SJSA1 (cell line): ENCODE results near the gene ANKDD1B. TPM values are rescaled to one million over a fixed set of nuclear protein-coding genes. Genes with fewer than 3 reads are reported as not detected.

Experiments
- DNase-seq, 2 experiments: peaks; one replicate each; pipeline ENCODE4 v3.0.0-alpha.2; 2015 to 2020; ENCODE audit warnings: low spot score in 2 of 2, low read depth in 1 of 2
- H3K27ac ChIP-seq: fragments of 250-450 bp; sonication (Bioruptor Pico); 2 replicates; pipeline ENCODE4 v1.5.1; 2020; ENCODE audit warnings: mild to moderate bottlenecking, moderate library complexity
- H3K27me3 ChIP-seq: fragments of 250-450 bp; sonication (Bioruptor Pico); replicated peaks from 2 replicates; pipeline ENCODE4 v1.5.1; 2020; ENCODE audit warnings: mild to moderate bottlenecking, moderate library complexity
- H3K36me3 ChIP-seq: fragments of 250-450 bp; sonication (Bioruptor Pico); 2 replicates; pipeline ENCODE4 v1.5.1; 2020; ENCODE audit warnings: mild to moderate bottlenecking
- H3K4me1 ChIP-seq: fragments of 250-450 bp; sonication (Bioruptor Pico); replicated peaks from 2 replicates; pipeline ENCODE4 v1.6.1; 2021; ENCODE audit warnings: mild to moderate bottlenecking
- H3K4me3 ChIP-seq: fragments of 250-450 bp; sonication (Bioruptor Pico); 2 replicates; pipeline ENCODE4 v1.5.1; 2020; ENCODE audit warnings: mild to moderate bottlenecking
- H3K9me3 ChIP-seq: fragments of 250-450 bp; sonication (Bioruptor Pico); replicated peaks from 2 replicates; pipeline ENCODE4 v1.5.1; 2020; ENCODE audit warnings: mild to moderate bottlenecking
- total RNA-seq: library from RNA; depleted of rRNA; stranded (reverse); fragments of >200 nt; shearing (Covaris generic); gene quantifications from 2 replicates; pipeline ENCODE4 v1.2.3, GENCODE V29; 2014

Gene ANKDD1B
- total RNA-seq, 1 experiment from 2014 or later: 0.29 TPM

DNA sequence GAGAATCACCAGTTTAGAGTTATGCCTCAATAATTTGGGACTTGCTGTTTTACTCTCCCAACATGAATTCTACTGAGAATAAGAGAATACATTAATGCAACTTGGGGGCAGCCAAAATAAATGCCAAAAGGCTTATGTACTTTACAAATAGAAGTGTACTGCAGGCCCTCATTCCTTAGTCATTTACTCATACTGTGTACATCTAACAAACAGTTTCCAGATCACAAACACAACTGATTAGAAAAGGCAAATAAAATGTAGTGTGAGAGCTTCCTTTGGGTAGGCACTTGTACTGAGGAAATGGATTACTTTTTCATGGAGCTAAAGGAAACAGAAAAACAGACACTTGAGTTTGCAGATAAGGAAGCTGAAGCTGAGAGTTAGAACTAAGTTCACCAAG, 12.6 kb downstream of the ANKDD1B start:
- Histone ChIP-seq H3K36me3 (no peaks in the 10 kb centered on the region), H3K27me3 (no peaks in the 10 kb centered on the region), H3K4me1 (peaks cover 31% of the 10 kb centered on the region), H3K27ac (peak overlapping the region; percentile 35), H3K9me3 (no peaks in the 10 kb centered on the region), H3K4me3 (no peak overlapping the region)
- DNase-seq: peak in 1 of 2 experiments; percentile 61

DNA sequence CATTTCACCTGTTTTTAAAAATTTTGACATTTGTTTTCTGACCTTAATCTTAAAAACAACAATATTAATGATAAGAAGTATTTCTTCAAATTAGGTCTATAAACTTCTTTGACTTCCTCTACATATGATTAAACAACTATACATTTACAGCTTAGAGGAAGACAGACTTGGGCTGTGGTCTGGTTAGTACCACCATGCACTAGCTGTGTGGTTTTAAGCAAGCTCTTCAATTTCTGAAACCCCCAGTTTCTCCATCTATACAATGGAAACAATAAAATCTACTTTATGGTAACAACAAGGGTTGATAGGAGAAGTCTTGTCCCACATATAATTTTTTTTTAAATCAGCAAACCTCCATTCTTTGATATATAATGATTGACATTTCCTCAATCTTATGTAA, 15.7 kb downstream of the ANKDD1B start:
- H3K27me3 ChIP-seq: no peaks in the 10 kb centered on the region
- DNase-seq: no peak
- peaks cover 27% of the 10 kb centered on the region for H3K4me1 ChIP-seq
- no peaks in the 10 kb centered on the region for H3K36me3 ChIP-seq
- no peaks in the 10 kb centered on the region for H3K9me3 ChIP-seq
- no peak overlapping the region for H3K27ac ChIP-seq
- H3K4me3 ChIP-seq: no peak overlapping the region

DNA sequence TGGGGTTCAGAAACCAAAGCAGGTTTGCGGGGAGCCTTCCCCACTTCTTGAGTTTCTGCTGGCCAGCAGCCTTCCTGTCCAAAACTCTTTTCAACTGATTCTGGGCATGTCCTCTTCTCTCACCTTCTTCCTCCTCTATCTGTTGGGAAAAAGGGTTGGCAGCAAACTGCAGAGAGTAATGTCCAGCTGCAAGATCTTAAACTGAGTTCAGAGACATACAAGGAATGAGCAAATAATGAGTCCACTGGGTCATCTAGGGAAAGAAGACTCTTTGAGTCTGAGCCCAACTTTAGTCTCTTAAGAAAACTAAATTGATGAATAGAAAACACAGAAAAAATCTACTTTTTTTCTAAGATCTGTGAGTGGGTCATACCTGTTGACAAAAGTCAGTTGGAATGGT, 16.5 kb downstream of the ANKDD1B start:
- Histone ChIP-seq H3K9me3 (no peaks in the 10 kb centered on the region), H3K4me3 (no peak overlapping the region), H3K27me3 (no peaks in the 10 kb centered on the region), H3K36me3 (no peaks in the 10 kb centered on the region), H3K27ac (no peak overlapping the region), H3K4me1 (peaks cover 18% of the 10 kb centered on the region)
- no peak for DNase-seq

DNA sequence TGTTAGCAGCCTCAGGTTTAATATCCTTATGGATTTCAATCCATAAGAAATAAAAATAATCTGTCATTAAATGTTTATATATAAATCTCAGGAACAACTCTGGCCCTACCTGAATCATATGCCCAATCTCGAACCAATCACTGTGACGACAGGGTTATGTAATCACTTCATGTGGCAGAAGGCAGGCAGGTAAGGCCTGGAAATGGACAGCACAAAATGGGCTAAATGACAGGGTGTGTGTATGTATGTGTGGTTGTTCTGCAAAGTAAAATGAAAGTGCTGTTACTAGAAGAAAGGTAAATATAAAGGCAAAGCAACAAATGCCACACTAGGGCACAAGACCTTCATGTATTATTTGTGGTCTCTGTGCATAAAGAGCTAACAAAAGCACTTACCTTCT, 19.6 kb downstream of the ANKDD1B start:
- no peaks in the 10 kb centered on the region for H3K36me3 ChIP-seq
- H3K27me3 ChIP-seq: no peaks in the 10 kb centered on the region
- DNase-seq: no peak
- H3K4me1 ChIP-seq: no peaks in the 10 kb centered on the region
- H3K27ac ChIP-seq: no peak overlapping the region
- no peaks in the 10 kb centered on the region for H3K9me3 ChIP-seq
- no peak overlapping the region for H3K4me3 ChIP-seq

DNA sequence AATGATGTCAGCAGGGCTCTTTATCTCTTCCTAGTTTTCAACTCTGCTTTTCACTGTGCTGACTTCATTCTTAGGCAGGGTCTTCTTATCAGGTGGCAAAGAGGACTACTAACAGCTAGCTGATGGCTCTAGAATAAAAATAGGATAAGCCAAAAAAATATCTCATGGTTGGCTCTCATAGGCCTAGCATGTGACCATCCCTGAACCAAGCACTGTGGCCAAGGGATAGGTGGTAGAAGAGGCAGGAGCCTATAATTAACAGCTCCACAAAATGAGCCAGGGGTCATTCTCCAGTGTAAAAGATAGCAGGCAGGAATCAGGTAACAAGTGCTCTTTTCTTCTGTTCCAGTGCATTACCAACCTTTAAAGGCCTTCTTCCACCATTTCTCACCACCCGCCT, 21.1 kb downstream of the ANKDD1B start:
- Histone ChIP-seq H3K36me3 (no peaks in the 10 kb centered on the region), H3K9me3 (no peaks in the 10 kb centered on the region), H3K27ac (no peak overlapping the region), H3K27me3 (no peaks in the 10 kb centered on the region), H3K4me3 (no peak overlapping the region), H3K4me1 (no peaks in the 10 kb centered on the region)
- no peak for DNase-seq

DNA sequence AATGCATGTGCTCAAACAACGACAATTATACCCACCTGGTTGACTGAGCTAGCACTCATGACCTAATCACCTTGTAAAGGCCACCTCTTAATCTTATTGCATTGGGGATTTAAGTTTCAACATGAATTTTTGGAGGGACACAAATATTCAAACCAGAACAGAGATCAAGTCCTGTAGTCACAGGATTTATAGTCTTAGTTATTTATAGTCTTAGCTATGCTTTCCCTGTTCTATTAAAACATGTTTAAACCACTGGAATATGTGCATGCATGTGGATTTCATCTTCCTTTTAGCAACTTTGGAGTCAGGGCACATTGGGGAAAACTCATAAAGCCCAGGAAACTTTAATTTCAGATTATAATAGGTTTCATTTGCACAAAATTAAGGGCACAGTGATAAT, 26.7 kb downstream of the ANKDD1B start:
- Histone ChIP-seq H3K27ac (no peak overlapping the region), H3K36me3 (no peaks in the 10 kb centered on the region), H3K4me3 (no peak overlapping the region), H3K9me3 (no peaks in the 10 kb centered on the region), H3K4me1 (peaks cover 28% of the 10 kb centered on the region), H3K27me3 (no peaks in the 10 kb centered on the region)
- DNase-seq: no peak

DNA sequence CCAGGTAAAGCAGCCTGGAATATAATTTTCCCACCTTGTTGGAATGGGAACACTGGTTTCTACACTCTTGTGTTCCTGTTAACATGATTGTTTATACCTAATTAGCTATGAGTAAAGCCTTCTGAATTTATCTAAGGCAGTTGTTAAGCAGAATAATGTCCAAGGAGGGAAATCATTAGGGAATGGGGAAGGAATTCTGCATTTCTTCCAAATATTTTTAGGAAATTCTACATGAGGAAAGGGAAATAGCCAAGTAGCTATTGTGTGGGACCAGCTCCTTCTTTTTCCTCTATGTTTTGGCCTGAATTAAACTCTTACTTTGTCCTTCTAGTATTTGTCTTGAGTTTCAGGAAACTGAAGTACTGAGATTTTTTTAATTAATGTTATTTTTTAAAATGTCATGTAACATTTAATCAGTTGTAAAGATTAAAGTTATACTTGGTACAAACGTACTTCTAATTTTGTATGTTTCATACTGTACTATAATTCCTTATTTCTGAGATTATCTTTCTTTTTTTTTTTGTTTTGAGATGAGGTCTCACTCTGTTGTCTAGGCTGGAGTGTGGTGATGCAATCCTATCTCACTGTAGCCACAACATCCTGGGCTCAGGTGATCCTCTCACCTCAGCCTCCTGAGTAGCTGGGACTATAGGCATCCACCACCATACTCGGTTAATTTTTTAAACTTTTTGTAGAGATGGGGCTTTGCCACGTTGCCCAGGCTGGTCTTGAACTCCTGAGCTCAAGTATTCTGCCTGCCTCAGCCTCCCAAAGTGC, 28.5 kb downstream of the ANKDD1B start:
- no peaks in the 10 kb centered on the region for H3K9me3 ChIP-seq
- H3K4me3 ChIP-seq: no peak overlapping the region
- no peaks in the 10 kb centered on the region for H3K36me3 ChIP-seq
- H3K27ac ChIP-seq: peak overlapping the region; percentile 95
- peaks cover 28% of the 10 kb centered on the region for H3K4me1 ChIP-seq
- DNase-seq: no peak
- no peaks in the 10 kb centered on the region for H3K27me3 ChIP-seq

DNA sequence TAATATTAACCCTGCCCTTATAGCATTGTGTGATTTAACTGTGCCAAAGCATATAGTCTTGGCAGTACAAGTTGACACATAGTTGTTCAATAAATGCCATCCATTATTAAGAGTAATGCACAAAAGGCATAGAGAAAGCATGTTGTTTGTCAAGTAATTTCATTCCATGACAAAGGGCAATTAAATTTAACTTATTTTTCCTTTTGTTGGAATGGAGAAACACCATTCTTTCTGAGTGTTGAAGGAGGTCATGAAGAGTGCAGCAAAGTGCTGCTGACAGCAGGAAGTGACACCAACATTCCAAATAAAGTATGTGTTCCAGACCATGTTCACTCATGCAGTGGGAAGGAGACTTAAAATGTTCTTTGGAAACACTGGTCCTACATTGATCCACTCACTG, 29.1 kb downstream of the ANKDD1B start:
- H3K27ac ChIP-seq: peak overlapping the region; percentile 95
- H3K9me3 ChIP-seq: no peaks in the 10 kb centered on the region
- no peak overlapping the region for H3K4me3 ChIP-seq
- DNase-seq: peak; percentile 57 to 83
- H3K4me1 ChIP-seq: peaks cover 28% of the 10 kb centered on the region
- no peaks in the 10 kb centered on the region for H3K27me3 ChIP-seq
- no peaks in the 10 kb centered on the region for H3K36me3 ChIP-seq

DNA sequence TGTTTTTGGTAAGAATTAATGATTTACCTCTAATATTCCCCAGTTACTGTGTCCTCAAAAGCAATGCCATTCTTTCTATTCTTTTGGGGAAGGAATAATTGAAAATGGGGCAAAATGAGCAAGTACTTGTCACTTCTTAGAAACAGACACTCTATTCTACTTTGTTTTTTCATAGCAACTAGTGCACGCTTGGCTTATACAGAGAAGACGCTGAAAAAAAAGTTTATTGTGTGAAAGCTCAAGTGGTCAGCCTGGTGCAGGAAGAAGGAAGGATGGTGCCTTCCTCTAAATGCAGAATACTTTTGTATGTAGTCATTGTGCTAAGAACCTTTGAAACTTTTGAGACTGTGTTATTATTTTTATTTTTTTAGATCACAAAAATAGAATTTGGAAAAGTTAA, 29.6 kb downstream of the ANKDD1B start:
- Histone ChIP-seq H3K4me1 (peaks cover 28% of the 10 kb centered on the region), H3K9me3 (no peaks in the 10 kb centered on the region), H3K36me3 (no peaks in the 10 kb centered on the region), H3K4me3 (no peak overlapping the region), H3K27ac (peak overlapping the region; percentile 95), H3K27me3 (no peaks in the 10 kb centered on the region)
- DNase-seq: no peak

DNA sequence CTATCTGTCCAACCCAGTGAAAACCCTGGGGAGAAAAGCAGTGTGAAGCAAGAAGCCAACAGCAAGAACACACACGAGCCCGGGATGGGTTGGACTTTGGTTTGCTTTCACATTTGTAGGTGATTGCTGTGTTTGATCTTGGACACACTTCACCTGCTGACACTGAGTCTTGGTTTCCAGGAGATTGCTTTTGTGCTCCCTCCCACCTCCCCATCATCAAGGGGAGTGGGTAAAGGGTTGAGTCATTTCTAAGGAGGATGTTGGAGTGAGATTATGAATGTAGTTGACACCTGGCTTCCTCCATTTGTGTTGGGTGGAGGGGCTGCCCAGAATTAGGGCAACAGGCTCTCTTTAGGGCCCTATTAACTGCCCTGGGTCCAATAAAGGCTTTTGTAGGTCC, 37.5 kb downstream of the ANKDD1B start:
- no peak overlapping the region for H3K4me3 ChIP-seq
- no peak for DNase-seq
- H3K9me3 ChIP-seq: no peaks in the 10 kb centered on the region
- H3K36me3 ChIP-seq: no peaks in the 10 kb centered on the region
- H3K27ac ChIP-seq: no peak overlapping the region
- H3K27me3 ChIP-seq: no peaks in the 10 kb centered on the region
- peaks cover 12% of the 10 kb centered on the region for H3K4me1 ChIP-seq

DNA sequence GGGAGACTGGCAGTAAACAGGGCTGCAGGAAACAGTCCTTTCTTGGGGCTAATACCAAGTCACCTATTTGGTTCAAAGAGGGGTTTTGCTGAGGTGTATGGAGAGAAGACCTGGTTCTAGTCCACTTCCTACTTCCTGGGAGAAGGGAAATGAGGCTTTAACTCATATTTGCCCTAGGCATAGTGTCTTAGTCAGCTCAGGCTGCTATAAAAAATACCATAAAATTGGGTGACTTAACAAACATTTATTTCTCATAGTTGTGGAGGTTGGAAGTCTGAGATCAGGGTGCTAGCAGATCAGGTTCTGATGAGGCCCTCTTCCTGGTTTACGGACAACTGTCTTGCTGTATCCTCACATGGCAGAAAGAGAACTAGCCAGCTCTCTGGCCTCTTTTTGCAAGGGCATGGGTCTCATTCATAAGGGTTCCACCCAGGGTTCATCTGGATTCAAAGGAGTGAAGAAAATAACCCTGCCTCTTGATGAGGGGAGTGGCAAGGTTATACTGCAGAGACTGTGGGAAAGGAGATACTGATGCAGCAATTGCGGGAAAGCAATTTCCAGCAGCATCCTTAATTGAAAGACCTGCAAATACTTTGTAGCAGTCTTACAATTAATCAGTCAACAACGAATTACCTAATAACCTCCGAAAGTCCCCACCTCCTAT, 40.5 kb downstream of the ANKDD1B start:
- H3K4me3 ChIP-seq: no peak overlapping the region
- no peaks in the 10 kb centered on the region for H3K9me3 ChIP-seq
- no peaks in the 10 kb centered on the region for H3K36me3 ChIP-seq
- H3K27ac ChIP-seq: no peak overlapping the region
- peaks cover 27% of the 10 kb centered on the region for H3K4me1 ChIP-seq
- H3K27me3 ChIP-seq: no peaks in the 10 kb centered on the region
- no peak for DNase-seq

DNA sequence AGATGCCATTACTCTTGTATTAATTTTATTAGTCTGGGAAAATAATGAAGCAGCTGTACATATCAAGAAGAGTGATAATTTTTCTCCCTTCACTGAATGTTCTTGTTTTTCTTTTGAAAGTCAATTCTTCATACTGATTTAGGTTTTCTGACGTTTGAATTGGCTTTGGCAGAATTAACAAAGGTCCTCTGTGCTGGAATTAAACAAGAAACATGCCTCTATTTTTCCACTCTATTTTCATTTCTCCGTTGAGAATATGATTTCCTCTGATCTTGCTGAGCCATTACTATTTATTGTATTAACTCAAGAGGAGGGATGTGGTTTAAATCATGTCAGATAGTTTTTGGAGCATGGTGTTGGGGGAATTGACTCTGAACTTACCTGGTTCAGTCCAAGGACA, 42.3 kb downstream of the ANKDD1B start:
- Histone ChIP-seq H3K4me3 (no peak overlapping the region), H3K36me3 (no peaks in the 10 kb centered on the region), H3K27me3 (no peaks in the 10 kb centered on the region), H3K27ac (no peak overlapping the region), H3K4me1 (peaks cover 29% of the 10 kb centered on the region), H3K9me3 (no peaks in the 10 kb centered on the region)
- DNase-seq: no peak

DNA sequence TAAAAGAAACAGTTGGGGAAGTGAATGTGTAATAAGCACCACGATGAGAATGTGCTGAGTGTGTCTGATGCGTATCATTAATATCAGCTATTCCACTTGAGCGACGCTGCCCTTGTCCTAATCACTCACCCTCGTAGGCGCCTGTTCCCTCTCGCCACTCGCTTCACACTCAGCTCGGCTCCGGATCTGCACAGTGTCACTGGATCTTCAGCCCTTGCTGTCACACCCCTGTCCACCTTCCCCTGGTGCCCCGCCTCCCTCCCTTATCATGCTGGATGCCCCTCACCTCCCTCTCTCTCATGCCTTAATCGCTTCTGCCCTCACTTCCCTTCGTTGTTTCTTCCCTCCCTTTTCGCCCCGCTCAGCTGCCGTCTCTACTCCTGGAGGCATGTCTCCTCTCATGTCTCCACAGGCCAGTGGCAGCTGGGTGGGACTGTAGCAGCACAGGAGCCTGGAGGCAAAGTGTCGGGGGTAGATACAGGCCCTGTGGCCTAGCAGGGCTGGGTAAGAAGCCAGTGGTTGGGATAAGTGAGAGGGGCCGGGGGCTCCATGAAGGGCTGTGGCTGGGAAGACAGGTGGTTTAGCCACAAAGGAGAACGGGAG, 43.5 kb downstream of the ANKDD1B start:
- Histone ChIP-seq H3K4me3 (no peak overlapping the region), H3K4me1 (peaks cover 29% of the 10 kb centered on the region), H3K27ac (no peak overlapping the region), H3K36me3 (no peaks in the 10 kb centered on the region), H3K27me3 (no peaks in the 10 kb centered on the region), H3K9me3 (no peaks in the 10 kb centered on the region)
- DNase-seq: no peak

DNA sequence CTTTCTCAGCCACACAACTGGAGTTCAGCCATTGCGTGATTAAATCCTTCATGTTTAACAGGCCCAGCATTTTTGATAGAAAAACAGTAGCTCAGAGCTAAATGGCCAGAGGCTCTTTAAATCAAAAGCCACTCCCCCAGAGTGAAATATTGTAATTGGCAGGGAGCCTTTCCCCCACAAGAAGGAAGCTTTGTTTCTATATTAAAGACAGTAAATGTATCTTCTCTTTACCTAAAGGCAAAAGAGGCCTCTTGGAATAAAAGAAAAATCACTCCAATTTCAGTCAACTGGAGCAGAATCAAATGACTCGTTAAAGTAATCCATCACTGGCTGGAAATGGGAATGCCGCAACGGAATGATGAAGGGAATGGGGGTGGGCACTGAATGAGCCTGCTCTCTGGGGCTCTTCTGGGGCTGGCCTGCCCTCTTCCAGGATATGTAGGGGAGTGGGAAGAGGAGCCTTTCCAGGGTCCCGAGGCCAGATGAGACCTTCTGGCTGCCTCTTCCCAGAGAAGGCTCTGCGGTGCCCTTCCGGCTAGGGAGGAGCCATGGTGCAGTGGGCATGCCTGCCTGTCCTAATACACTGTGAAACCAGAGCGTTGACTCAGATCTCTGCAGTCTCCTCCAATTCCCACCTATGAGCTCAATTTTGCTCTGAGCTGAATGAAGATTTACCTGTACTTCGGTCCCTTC, 45.2 kb downstream of the ANKDD1B start:
- Histone ChIP-seq H3K36me3 (no peaks in the 10 kb centered on the region), H3K27me3 (no peaks in the 10 kb centered on the region), H3K4me3 (peak overlapping the region; percentile 36), H3K9me3 (no peaks in the 10 kb centered on the region), H3K4me1 (peaks cover 29% of the 10 kb centered on the region), H3K27ac (peak overlapping the region; percentile 45)
- DNase-seq: peak in 1 of 2 experiments; percentile 40
